ENCODE results near the gene SLC2A4RG. TPM values are rescaled to one million over a fixed set of nuclear protein-coding genes. Genes with fewer than 3 reads are reported as not detected.
A peak's percentile ranks its signal among the peaks of the same experiment; 100 is the strongest.

Gene SLC2A4RG
- total RNA-seq, 1 experiment from 2014 or later = 121 TPM

GRCh38 chr20:63781181-63781580, 41.6 kb downstream of the SLC2A4RG start:
- H3K27ac ChIP-seq (ENCODE audit: low read depth, low read length) = peak overlapping the region; percentile 52
- no peaks in the 10 kb centered on the region for H3K36me3 ChIP-seq (ENCODE audit: control insufficient read depth in 1 of 2, insufficient read depth in 2 of 2, low read length in 2 of 2)
- 0 out of 4 replicates have a peak overlapping the region, but pooled peaks of 1 of the 2 experiments have one; percentile 11 for H3K4me3 ChIP-seq (replicated peaks in 1 of 2; ENCODE audit: low read depth in 1 of 2, low read length in 2 of 2)
- no peaks in the 10 kb centered on the region for H3K79me2 ChIP-seq (ENCODE audit: insufficient read depth, low read length)
- ATAC-seq = no peak
- TF ChIP-seq POLR2AphosphoS5 (IDR thresholded peaks at IDR 0.05; ENCODE audit: low read depth, low read length) (no peak), EZH2phosphoT487 (IDR thresholded peaks at IDR 0.05; ENCODE audit: borderline replicate concordance) (no peak), SRF (IDR thresholded peaks at IDR 0.05; ENCODE audit: low read depth) (no peak), POLR2A (IDR thresholded peaks at IDR 0.05; ENCODE audit: borderline replicate concordance, extremely low read depth, insufficient read depth, insufficient read length) (no peak), JUND (IDR thresholded peaks at IDR 0.05) (no peak), YY1 (IDR thresholded peaks at IDR 0.05; ENCODE audit: extremely low read depth, insufficient replicate concordance, low read depth, low read length) (no peak), CTCF (IDR thresholded peaks at IDR 0.05 in 2 of 3, conservative IDR thresholded peaks at IDR 0.05 in 1 of 3; ENCODE audit: borderline replicate concordance in 1 of 3, insufficient read depth in 1 of 3, low read depth in 2 of 3, low read length in 2 of 3) (no peak), EGR1 (IDR thresholded peaks at IDR 0.05; ENCODE audit: low read depth) (no peak), ZNF274 (IDR thresholded peaks at IDR 0.05; ENCODE audit: low read depth, low read length) (no peak), TCF7L2 (IDR thresholded peaks at IDR 0.05; ENCODE audit: borderline replicate concordance, extremely low read depth, insufficient read depth, insufficient read length) (no peak), ZFX (IDR thresholded peaks at IDR 0.05) (no peak)
- peak overlapping the region; percentile 60 for H3K4me2 ChIP-seq (ENCODE audit: low read length)
- H2AFZ ChIP-seq (ENCODE audit: low read depth, low read length, poor library complexity, severe bottlenecking) = no peak overlapping the region
- ChIA-PET RAD21 (ENCODE audit: low non-redundant PET in 1 of 2, low total read pairs in 2 of 2, uncharacterized antibody in 2 of 2, unreplicated experiment in 2 of 2) (no interaction called here), POLR2A (no interaction called here), CTCF (no interaction called here)
- BruUV-seq (replicated peaks) = no TSS peak
- peaks cover 29 to 36% of the 10 kb centered on the region in 2 experiments for H3K4me1 ChIP-seq (ENCODE audit: control insufficient read depth in 1 of 2, insufficient read depth in 2 of 2, low read length in 2 of 2)
- no peaks in the 10 kb centered on the region for H3K9me2 ChIP-seq (ENCODE audit: insufficient read depth)
- H4K20me1 ChIP-seq (ENCODE audit: insufficient read depth) = no peaks in the 10 kb centered on the region
- H3K27me3 ChIP-seq (ENCODE audit: insufficient read depth, low read length) = no peaks in the 10 kb centered on the region
- H3K9me3 ChIP-seq (ENCODE audit: control insufficient read depth in 1 of 2, insufficient read depth in 1 of 2, low read depth in 1 of 2, low read length in 2 of 2) = no peaks in the 10 kb centered on the region
- no peak overlapping the region; the same call in 1 of the 2 replicates for H3K9ac ChIP-seq (ENCODE audit: low read length)
- DNase-seq (ENCODE audit: low read depth, low spot score) = no peak
- intact Hi-C loops (cut with micrococcal nuclease) = loop anchor here (10.0 kb wide), 1 partner anchor 194 kb away; the partner anchor contains the start of gene SAMD10

All from HCT116 (cell line).